ENCODE results near the gene RFC5. TPM values are rescaled to one million over a fixed set of nuclear protein-coding genes. Genes with fewer than 3 reads are reported as not detected.
"Not testable (repeated sequence)": the region's sequence is repeated elsewhere in the genome, so short reads cannot be mapped to it uniquely, and the experiment has no call there.

RFC5 gene
- total RNA-seq, 2 donors from 2014 or later: 18.9 to 26.3 TPM

DNA sequence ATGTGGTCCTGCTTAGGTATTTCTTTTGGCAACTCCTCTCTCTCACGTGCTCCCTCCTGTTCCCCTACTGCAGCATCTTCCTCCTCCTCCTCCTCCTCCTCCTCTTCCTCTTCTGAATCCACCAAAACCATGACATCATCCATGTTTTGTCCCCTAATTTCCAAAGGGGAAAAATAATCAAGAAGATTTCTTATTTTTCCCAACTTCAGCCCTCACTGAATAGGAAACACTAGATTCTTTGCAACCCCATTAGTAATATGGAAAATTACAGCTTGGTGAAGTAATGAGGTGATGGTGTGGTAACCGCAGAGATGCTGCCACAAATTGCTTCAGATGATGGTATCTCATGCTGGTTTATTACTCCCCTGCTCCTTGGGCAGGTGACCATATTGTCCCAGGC, 51.9 kb downstream of the RFC5 start:
- no peaks in the 10 kb centered on the region for H3K36me3 ChIP-seq
- no peak for TF ChIP-seq POLR2A (IDR thresholded peaks at IDR 0.05)
- TF ChIP-seq POLR2AphosphoS5 (IDR thresholded peaks at IDR 0.05): no peak
- no peak for TF ChIP-seq CTCF (IDR thresholded peaks at IDR 0.05)
- no peak overlapping the region for H3K4me3 ChIP-seq
- no peak for DNase-seq (ENCODE audit: low spot score)
- intact Hi-C loops (cut with DNase I): no loop called here
- no peak overlapping the region for H3K27ac ChIP-seq
- H3K4me1 ChIP-seq (replicated peaks): no peaks in the 10 kb centered on the region
- WGBS: 73% methylated on average over 2 of the region's 2 CpGs
- no peaks in the 10 kb centered on the region for H3K27me3 ChIP-seq (replicated peaks; ENCODE audit: insufficient read depth)
- H3K9me3 ChIP-seq: no peaks in the 10 kb centered on the region

GRCh38 chr12:118070650-118071049, 54.1 kb downstream of the RFC5 start:
- Histone ChIP-seq H3K4me3 (no peak overlapping the region), H3K4me1 (replicated peaks) (no peaks in the 10 kb centered on the region), H3K9me3 (no peaks in the 10 kb centered on the region), H3K27ac (no peak overlapping the region), H3K36me3 (no peaks in the 10 kb centered on the region), H3K27me3 (replicated peaks; ENCODE audit: insufficient read depth) (no peaks in the 10 kb centered on the region)
- WGBS: 94% methylated on average over 3 of the region's 3 CpGs
- DNase-seq (ENCODE audit: low spot score): no peak
- TF ChIP-seq POLR2A (IDR thresholded peaks at IDR 0.05): no peak
- TF ChIP-seq POLR2AphosphoS5 (IDR thresholded peaks at IDR 0.05): no peak
- TF ChIP-seq CTCF (IDR thresholded peaks at IDR 0.05): no peak
- intact Hi-C loops (cut with DNase I): no loop called here

GRCh38 chr12:118073768-118074167, 57.3 kb downstream of the RFC5 start:
- DNase-seq (ENCODE audit: low spot score): no peak
- H3K9me3 ChIP-seq: no peaks in the 10 kb centered on the region
- TF ChIP-seq POLR2AphosphoS5 (IDR thresholded peaks at IDR 0.05): no peak
- no peak for TF ChIP-seq CTCF (IDR thresholded peaks at IDR 0.05)
- TF ChIP-seq POLR2A (IDR thresholded peaks at IDR 0.05): no peak
- no peaks in the 10 kb centered on the region for H3K36me3 ChIP-seq
- no peak overlapping the region for H3K4me3 ChIP-seq
- WGBS: 82% methylated on average over 4 of the region's 4 CpGs
- no peaks in the 10 kb centered on the region for H3K27me3 ChIP-seq (replicated peaks; ENCODE audit: insufficient read depth)
- H3K27ac ChIP-seq: no peak overlapping the region
- intact Hi-C loops (cut with DNase I): no loop called here
- no peaks in the 10 kb centered on the region for H3K4me1 ChIP-seq (replicated peaks)

- H3K27me3 ChIP-seq (replicated peaks; ENCODE audit: insufficient read depth); H3K4me1 ChIP-seq (replicated peaks); intact Hi-C loops (cut with DNase I); H3K36me3 ChIP-seq; DNase-seq (ENCODE audit: low spot score); H3K9me3 ChIP-seq; H3K4me3 ChIP-seq; H3K27ac ChIP-seq: not testable (repeated sequence)
- WGBS: 93% methylated on average over 9 of the region's 9 CpGs
Observed at GRCh38 chr12:118081521-118081920, 65.0 kb downstream of the RFC5 start.

Small RNA genes lying within 50 kb of the gene (small RNA-seq; reads per million reads assigned to genes)
- 0 reads per million in 2 donors for gene AC131159.1

Other genes with a start within 250 kb of the RFC5 start
- 1 to 10 TPM; 1.0 to 1.7 TPM for gene KSR2, start 47.7 kb upstream of the RFC5 start, total RNA-seq
- 10 to 100 TPM; 41.3 to 99.2 TPM for gene WSB2, start 44.5 kb downstream of the RFC5 start, total RNA-seq
- gene VSIG10, start 87.3 kb downstream of the RFC5 start, total RNA-seq: 10 to 100 TPM; 39.8 to 49.5 TPM
- 100 to 1,000 TPM; 538 to 621 TPM for gene PEBP1, start 119.4 kb downstream of the RFC5 start, total RNA-seq